ENCODE results near the gene LCE3A. TPM values are rescaled to one million over a fixed set of nuclear protein-coding genes. Genes with fewer than 3 reads are reported as not detected.

Gene LCE3A
- total and polyA plus RNA-seq, 8 donors, result not detected

- H3K36me3 ChIP-seq, result no peaks in the 10 kb centered on the region
- 39 to 72% methylated on average over 3 of the region's 3 CpGs for WGBS, 2 donors
- H3K27me3 ChIP-seq, result no peaks in the 10 kb centered on the region
- H3K4me3 ChIP-seq, result no peak overlapping the region
- H3K4me1 ChIP-seq, result no peaks in the 10 kb centered on the region
- no peaks in the 10 kb centered on the region for H3K9me3 ChIP-seq
- no peak for TF ChIP-seq CTCF (IDR thresholded peaks at IDR 0.05)
- intact Hi-C loops (cut with DNase I), result no loop called here
- DNase-seq (no peak), FAIRE-seq (no peak), ATAC-seq (no peak)
- H3K27ac ChIP-seq, result no peak overlapping the region
Observed at GRCh38 chr1:152621993-152622392, 910 bp downstream of the LCE3A start.

DNA sequence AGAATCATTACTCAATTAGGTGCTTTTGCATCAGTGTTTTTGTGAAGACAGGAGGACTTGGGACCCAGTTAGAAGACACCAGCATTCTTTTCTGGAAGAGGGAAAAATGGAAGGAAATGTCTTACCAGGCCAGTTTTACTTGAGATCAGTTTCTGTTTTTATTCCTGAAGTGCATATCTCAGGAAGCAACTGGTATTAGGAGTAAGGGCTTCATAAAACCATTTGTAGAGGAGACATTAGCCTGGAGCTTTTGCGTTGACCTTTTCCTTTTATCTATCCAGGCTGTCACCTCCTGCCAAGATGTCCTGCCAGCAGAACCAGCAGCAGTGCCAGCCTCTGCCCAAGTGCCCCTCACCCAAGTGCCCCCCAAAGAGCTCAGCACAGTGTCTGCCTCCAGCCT lies 9.4 kb downstream of the LCE3A start, which contains the start of gene LCE3B:
TSS of gene LCE3B (plus strand) at position 301 of the 400 bp plus-strand sequence. CDS start at position 301, 0 bp downstream.
- H3K27ac ChIP-seq, result no peak within 1 kb of the TSS
- DNase-seq, result no peak
- intact Hi-C loops (cut with DNase I), result no loop called here
- no peak within 1 kb of the TSS for H3K4me3 ChIP-seq
- no peaks in the 10 kb centered on the region for H3K9me3 ChIP-seq
- H3K27me3 ChIP-seq, result no peaks in the 10 kb centered on the region
- no peak for ATAC-seq
- TF ChIP-seq CTCF (IDR thresholded peaks at IDR 0.05), result no peak
- no peak for FAIRE-seq
- H3K36me3 ChIP-seq, result no peaks in the 10 kb centered on the region
- no peaks in the 10 kb centered on the region for H3K4me1 ChIP-seq
- WGBS, 2 donors, result 62% methylated on average over 1 of the region's 1 CpG; no CpG with 5 or more reads in 1 of the 2 donors

GRCh38 chr1:152599934-152600333 lies 23.0 kb downstream of the LCE3A start, which contains the start of gene LCE3C:
Gene LCE3C, plus strand, starts transcription at chr1:152600234. Its CDS starts 498 bp downstream, at chr1:152600732.
- Histone ChIP-seq H3K27me3 (no peaks in the 10 kb centered on the region), H3K27ac (no peak within 1 kb of the TSS), H3K36me3 (no peaks in the 10 kb centered on the region), H3K9me3 (no peaks in the 10 kb centered on the region), H3K4me3 (no peak within 1 kb of the TSS), H3K4me1 (no peaks in the 10 kb centered on the region)
- DNase-seq (no peak), ATAC-seq (no peak), FAIRE-seq (no peak)
- WGBS, 2 donors, result 32% methylated on average over 4 of the region's 4 CpGs; no CpG with 5 or more reads in 1 of the 2 donors
- TF ChIP-seq CTCF (IDR thresholded peaks at IDR 0.05), result no peak
- intact Hi-C loops (cut with DNase I), result no loop called here

GRCh38 chr1:152596986-152597385 lies 25.9 kb downstream of the LCE3A start:
- ATAC-seq, result no peak
- no peaks in the 10 kb centered on the region for H3K36me3 ChIP-seq
- no peak for FAIRE-seq
- intact Hi-C loops (cut with DNase I), result no loop called here
- no peaks in the 10 kb centered on the region for H3K9me3 ChIP-seq
- TF ChIP-seq CTCF (IDR thresholded peaks at IDR 0.05), result no peak
- DNase-seq, result no peak
- no peaks in the 10 kb centered on the region for H3K4me1 ChIP-seq
- H3K4me3 ChIP-seq, result no peak overlapping the region
- no peaks in the 10 kb centered on the region for H3K27me3 ChIP-seq
- no peak overlapping the region for H3K27ac ChIP-seq
- WGBS, 2 donors, result 37% methylated on average over 2 of the region's 2 CpGs; no CpG with 5 or more reads in 1 of the 2 donors

GRCh38 chr1:152585586-152585985 lies 37.3 kb downstream of the LCE3A start:
- no peaks in the 10 kb centered on the region for H3K36me3 ChIP-seq
- no peaks in the 10 kb centered on the region for H3K9me3 ChIP-seq
- no peak for TF ChIP-seq CTCF (IDR thresholded peaks at IDR 0.05)
- 41% methylated on average over 1 of the region's 1 CpG; no CpG with 5 or more reads in 1 of the 2 donors for WGBS, 2 donors
- intact Hi-C loops (cut with DNase I), result no loop called here
- no peak overlapping the region for H3K27ac ChIP-seq
- no peak for ATAC-seq
- no peak overlapping the region for H3K4me3 ChIP-seq
- no peaks in the 10 kb centered on the region for H3K4me1 ChIP-seq
- no peak for FAIRE-seq
- DNase-seq, result no peak
- no peaks in the 10 kb centered on the region for H3K27me3 ChIP-seq

Measured in pancreas (tissue), 10 donors.